GM12892 (cell line): ENCODE measurements around the gene LDB3.

Experiments
- POLR2A ChIP-seq: IDR thresholded peaks from 2 replicates; pipeline ENCODE4 v1.6.1; 2011; ENCODE audit warnings: low read depth, low read length, control low read depth
- TAF1 ChIP-seq: IDR thresholded peaks from 2 replicates; pipeline ENCODE4 v1.6.1; 2011; ENCODE audit warnings: low read depth, mild to moderate bottlenecking, control low read depth, low read length, borderline replicate concordance

DNA sequence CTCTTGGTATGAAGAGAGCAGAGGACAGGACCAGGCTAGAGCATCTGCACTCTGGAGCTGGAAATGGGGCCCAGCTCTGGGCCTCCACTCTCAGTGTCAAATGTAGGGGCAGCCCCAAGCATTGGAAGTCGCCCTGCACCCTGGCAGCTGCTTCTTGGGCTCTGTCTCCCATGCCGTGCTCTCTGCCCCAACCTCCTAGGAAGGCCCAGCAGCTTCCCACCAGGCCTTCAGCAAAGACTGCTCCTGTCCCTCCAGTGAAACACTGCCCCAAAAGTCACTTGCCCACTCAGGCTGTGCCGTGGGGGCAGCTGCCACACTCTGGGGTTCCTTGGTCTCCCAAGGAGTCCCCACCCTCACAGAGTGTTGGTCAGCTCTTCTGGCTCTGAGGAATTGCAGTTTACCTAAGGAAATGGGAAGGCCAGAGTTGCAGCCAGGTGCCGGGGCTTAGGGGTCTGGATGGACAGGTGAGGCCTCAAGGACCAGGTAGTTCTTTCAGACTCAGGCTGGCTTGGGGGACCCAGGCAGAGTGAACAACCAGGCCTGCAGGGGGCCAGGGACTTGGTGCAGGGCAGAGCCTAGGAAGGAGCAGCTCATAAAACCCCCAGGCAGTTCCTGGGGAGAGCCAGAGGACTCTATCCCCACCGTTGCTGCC lies 23.4 kb upstream of the LDB3 start:
- TF ChIP-seq POLR2A: no peak
- no peak for TF ChIP-seq TAF1
